ENCODE data around the gene SLC22A17. TPM values are rescaled to one million over a fixed set of nuclear protein-coding genes. Genes with fewer than 3 reads are reported as not detected.

Gene SLC22A17
- total and polyA plus RNA-seq, 2 of the 13 experiments (the other 11 are each of a cell fraction or from before 2014, with no cell fraction given), result 0.95 to 1.1 TPM

GRCh38 chr14:23306412-23307145, 46.1 kb downstream of the SLC22A17 start, which contains the start of gene BCL2L2 (continued):
- TF ChIP-seq AHR (CRISPR knock-in tag; IDR thresholded peaks at IDR 0.05), result peak; percentile 82; the same call in 1 of the 2 replicates
- 0 out of 2 replicates have a peak, but pooled peaks have one; percentile 15 for TF ChIP-seq ZBTB21 (CRISPR knock-in tag; IDR thresholded peaks at IDR 0.05)
- no peak for TF ChIP-seq GPBP1L1 (CRISPR knock-in tag; IDR thresholded peaks at IDR 0.05)
- TF ChIP-seq, protein P1, sequence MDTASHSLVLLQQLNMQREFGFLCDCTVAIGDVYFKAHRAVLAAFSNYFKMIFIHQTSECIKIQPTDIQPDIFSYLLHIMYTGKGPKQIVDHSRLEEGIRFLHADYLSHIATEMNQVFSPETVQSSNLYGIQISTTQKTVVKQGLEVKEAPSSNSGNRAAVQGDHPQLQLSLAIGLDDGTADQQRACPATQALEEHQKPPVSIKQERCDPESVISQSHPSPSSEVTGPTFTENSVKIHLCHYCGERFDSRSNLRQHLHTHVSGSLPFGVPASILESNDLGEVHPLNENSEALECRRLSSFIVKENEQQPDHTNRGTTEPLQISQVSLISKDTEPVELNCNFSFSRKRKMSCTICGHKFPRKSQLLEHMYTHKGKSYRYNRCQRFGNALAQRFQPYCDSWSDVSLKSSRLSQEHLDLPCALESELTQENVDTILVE (CRISPR knock-in tag; IDR thresholded peaks at IDR 0.05), result peak; percentile 94
- TF ChIP-seq TSC22D2 (CRISPR knock-in tag; IDR thresholded peaks at IDR 0.05; ENCODE audit: borderline replicate concordance), result no peak
- peak; percentile 95 for TF ChIP-seq NRL (CRISPR knock-in tag; IDR thresholded peaks at IDR 0.05; ENCODE audit: borderline replicate concordance)
- TF ChIP-seq, protein P2, sequence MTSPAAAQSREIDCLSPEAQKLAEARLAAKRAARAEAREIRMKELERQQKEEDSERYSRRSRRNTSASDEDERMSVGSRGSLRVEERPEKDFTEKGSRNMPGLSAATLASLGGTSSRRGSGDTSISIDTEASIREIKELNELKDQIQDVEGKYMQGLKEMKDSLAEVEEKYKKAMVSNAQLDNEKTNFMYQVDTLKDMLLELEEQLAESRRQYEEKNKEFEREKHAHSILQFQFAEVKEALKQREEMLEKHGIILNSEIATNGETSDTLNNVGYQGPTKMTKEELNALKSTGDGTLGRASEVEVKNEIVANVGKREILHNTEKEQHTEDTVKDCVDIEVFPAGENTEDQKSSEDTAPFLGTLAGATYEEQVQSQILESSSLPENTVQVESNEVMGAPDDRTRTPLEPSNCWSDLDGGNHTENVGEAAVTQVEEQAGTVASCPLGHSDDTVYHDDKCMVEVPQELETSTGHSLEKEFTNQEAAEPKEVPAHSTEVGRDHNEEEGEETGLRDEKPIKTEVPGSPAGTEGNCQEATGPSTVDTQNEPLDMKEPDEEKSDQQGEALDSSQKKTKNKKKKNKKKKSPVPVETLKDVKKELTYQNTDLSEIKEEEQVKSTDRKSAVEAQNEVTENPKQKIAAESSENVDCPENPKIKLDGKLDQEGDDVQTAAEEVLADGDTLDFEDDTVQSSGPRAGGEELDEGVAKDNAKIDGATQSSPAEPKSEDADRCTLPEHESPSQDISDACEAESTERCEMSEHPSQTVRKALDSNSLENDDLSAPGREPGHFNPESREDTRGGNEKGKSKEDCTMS (CRISPR knock-in tag; conservative IDR thresholded peaks at IDR 0.05), result peak; percentile 75; the same call in 1 of the 2 replicates
- TF ChIP-seq AGO1 (IDR thresholded peaks at IDR 0.05; ENCODE audit: low read depth, low read length, poor library complexity, severe bottlenecking), result peak; percentile 94
- peak; percentile 92 for TF ChIP-seq BRCA1 (CRISPR knock-in tag; IDR thresholded peaks at IDR 0.05)
- peak; percentile 93 for TF ChIP-seq ELF1 (CRISPR knock-in tag; IDR thresholded peaks at IDR 0.05)
- no peak for TF ChIP-seq ZNF615 (CRISPR knock-in tag; IDR thresholded peaks at IDR 0.05; ENCODE audit: borderline replicate concordance)
- peak; percentile 100 for TF ChIP-seq ZNF710 (CRISPR knock-in tag; IDR thresholded peaks at IDR 0.05; ENCODE audit: borderline replicate concordance)
- peak; percentile 95 for TF ChIP-seq IRF2 (CRISPR knock-in tag; IDR thresholded peaks at IDR 0.05)
- TF ChIP-seq EHMT2 (IDR thresholded peaks at IDR 0.05; ENCODE audit: borderline replicate concordance, low read depth, low read length), result no peak
- no peak for TF ChIP-seq ZKSCAN5 (CRISPR knock-in tag; IDR thresholded peaks at IDR 0.05)
- 0 out of 2 replicates have a peak, but pooled peaks have one; percentile 3 for TF ChIP-seq HNF4A (CRISPR knock-in tag; IDR thresholded peaks at IDR 0.05)
- TF ChIP-seq FOXA1 (IDR thresholded peaks at IDR 0.05), result no peak
- peak; percentile 40; the same call in 1 of the 2 replicates for TF ChIP-seq FOXA1 (CRISPR knock-in tag; IDR thresholded peaks at IDR 0.05)
- no peak for TF ChIP-seq HOXA7 (CRISPR knock-in tag; IDR thresholded peaks at IDR 0.05)
